Upper lobe of right lung (tissue), 1 donor: Measurements from ENCODE around the gene MTG2. TPM values are rescaled to one million over a fixed set of nuclear protein-coding genes. Genes with fewer than 3 reads are reported as not detected.
A peak's percentile ranks its signal among the peaks of the same experiment; 100 is the strongest.

ENCODE experiments used
- ATAC-seq: fragments of 200-7000 bp; cut with Tn5 transposase; one replicate; pipeline ENCODE4 v1.9.1; 2020; ENCODE audit warnings: mild to moderate bottlenecking, moderate library complexity
- DNase-seq: peaks from one replicate; pipeline ENCODE4 v3.0.0-alpha.2; 2020
- H3K27ac ChIP-seq: fragments of 200-600 bp; one replicate; pipeline ENCODE4 v1.8.0; 2022
- H3K27me3 ChIP-seq: fragments of 200-600 bp; one replicate; pipeline ENCODE4 v1.8.0; 2022; ENCODE audit warnings: mild to moderate bottlenecking
- H3K36me3 ChIP-seq: fragments of 200-600 bp; one replicate; pipeline ENCODE4 v1.8.0; 2022
- H3K4me1 ChIP-seq: fragments of 200-600 bp; one replicate; pipeline ENCODE4 v1.8.0; 2022
- H3K4me3 ChIP-seq: fragments of 200-600 bp; one replicate; pipeline ENCODE4 v1.8.0; 2022; ENCODE audit warnings: mild to moderate bottlenecking
- H3K9me3 ChIP-seq: fragments of 200-600 bp; one replicate; pipeline ENCODE4 v1.8.0; 2022
- CTCF ChIP-seq: fragments of 200-600 bp; IDR thresholded peaks from one replicate; pipeline ENCODE4 v1.8.0; 2022; ENCODE audit warnings: antibody characterized with exemption
- intact Hi-C: fragments of 100-400 bp; cut with DNase I; formaldehyde crosslinking; loops from one replicate; pipeline ENCODE4 v1.11.0; 2022
- long read RNA-seq: library from polyadenylated mRNA; unstranded; transcript quantifications from one replicate; pipeline ENCODE4 v2.0.0, GENCODE V29; 2021
- total RNA-seq: library from RNA; stranded (reverse); fragmentation: NEBNext Ultra II Directional; extraction: Animal tissue kit (Norgen Biotek cat#: 25700); gene quantifications from one replicate; pipeline ENCODE4 v1.2.1, GENCODE V29; 2021
- donor health status: DM: no; HTN: yes; CAD: no; lungs with severe emphysema.

Gene MTG2
- total RNA-seq = 26.5 TPM
- long read RNA-seq, transcript MTG2-201 (7 exons, 2,929 nt) = major isoform, 6 of 31 reads
- long read RNA-seq, partial matches to known transcripts = 11 of 31 reads
- long read RNA-seq, other reads (novel, unspliced or antisense) = 13 of 31 reads

DNA sequence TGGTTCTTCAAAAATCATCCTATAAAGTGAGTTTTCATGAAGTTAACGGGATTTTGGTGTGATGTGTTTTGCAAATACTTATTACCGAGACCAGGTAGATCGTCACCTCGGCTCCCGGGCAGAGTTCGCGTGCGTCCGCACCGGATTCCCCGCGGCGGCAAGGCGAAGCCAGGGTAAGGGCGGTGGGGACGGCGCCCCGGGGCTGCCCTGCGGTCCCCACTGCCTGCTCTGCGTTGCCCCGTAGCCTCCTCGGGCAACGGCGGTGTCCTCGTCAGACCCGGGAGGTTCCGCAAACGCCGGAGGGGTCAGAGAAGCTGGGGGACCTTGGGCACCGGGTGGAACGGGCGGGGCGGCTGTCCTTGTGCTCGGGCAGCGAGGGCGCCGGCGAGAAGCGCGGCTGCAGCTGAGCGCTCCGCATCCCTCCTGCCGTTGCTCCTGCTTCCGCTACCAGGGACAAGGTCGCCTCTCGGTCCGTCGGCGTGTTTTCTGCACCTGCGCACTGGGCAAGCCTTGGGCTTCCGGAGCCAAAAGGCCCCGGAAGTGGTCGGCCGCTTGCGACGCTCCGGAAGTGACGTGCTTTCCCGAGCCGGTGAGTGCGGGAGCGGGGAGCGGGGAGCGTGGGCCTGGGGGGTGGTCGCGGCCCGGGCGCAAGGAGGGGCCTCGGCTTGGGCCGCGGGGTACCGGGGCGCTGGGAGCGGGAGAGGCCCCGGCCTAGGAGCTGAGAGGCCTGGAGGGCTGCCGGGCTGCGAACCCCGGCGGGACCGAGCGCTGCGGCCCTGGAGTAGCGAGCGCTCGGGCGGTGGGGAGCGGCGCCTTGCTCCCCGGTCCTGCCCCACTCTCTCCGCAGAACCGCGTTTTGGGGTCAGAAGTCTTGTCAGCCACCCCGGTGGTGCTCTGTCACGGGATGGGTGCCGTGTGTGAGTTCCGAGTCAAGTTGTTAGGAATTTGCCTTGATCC, at the start of gene MTG2:
Gene MTG2 (plus strand): TSS at position 560 of the 957 bp plus-strand sequence. CDS start 10,393 bp downstream, outside the sequence.
- H3K4me1 ChIP-seq = peaks cover 23% of the 10 kb centered on the region
- TF ChIP-seq CTCF = no peak
- H3K27me3 ChIP-seq = no peaks in the 10 kb centered on the region
- H3K27ac ChIP-seq = peak within 1 kb of the TSS; percentile 97
- intact Hi-C loops = no loop called here
- peak; percentile 98 for DNase-seq
- H3K9me3 ChIP-seq = no peaks in the 10 kb centered on the region
- H3K36me3 ChIP-seq = peaks cover 4% of the 10 kb centered on the region
- H3K4me3 ChIP-seq = peak within 1 kb of the TSS; percentile 94
- ATAC-seq = peak; percentile 98

DNA sequence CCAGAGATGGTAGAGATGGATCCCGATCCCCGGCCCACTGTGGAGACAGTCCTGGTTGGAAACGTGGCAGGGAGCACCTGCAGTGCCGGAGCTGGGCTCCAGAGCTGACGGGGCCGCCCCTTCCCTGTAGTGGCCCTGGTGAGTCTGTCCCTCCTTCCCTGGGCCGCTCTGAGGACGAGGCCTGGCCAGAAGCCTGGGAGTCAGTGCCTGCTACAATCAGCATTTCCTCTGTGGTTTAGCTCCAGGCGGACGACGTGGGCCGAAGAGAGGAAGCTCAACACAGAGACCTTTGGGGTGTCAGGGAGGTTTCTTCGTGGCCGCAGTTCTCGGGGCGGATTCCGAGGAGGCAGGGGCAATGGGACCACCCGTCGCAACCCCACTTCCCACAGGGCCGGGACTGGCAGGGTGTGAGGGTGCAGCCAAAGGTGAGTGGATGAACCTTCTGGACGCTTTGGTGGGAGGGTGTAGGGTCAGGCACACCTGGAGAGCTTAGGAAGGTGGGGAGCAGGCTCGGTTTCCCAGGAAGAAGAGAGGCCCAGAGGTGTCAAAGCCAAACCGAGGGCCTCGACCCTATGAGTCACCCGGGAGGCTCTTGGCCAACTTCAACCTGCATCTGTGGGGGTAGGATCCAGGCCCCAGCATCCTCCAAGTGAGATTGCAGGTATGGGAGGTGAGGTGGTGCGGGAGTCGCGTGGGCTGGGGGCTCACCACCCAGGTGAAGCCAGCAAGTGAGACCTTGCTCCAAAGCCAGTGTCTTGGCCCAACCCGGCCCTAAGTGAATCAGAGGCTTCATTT, 49.6 kb upstream of the MTG2 start:
- intact Hi-C loops = loop anchor here (10.0 kb wide), 1 partner anchor 108 kb away; no protein-coding TSS in a partner anchor
- Histone ChIP-seq H3K36me3 (peaks cover 100% of the 10 kb centered on the region), H3K4me1 (peaks cover 21% of the 10 kb centered on the region), H3K4me3 (peak overlapping the region; percentile 8), H3K27me3 (no peaks in the 10 kb centered on the region), H3K27ac (peak overlapping the region; percentile 80), H3K9me3 (no peaks in the 10 kb centered on the region)
- no peak for TF ChIP-seq CTCF
- ATAC-seq (peak; percentile 77), DNase-seq (peak; percentile 79)

- Histone ChIP-seq H3K27ac (peak overlapping the region; percentile 51), H3K9me3 (no peaks in the 10 kb centered on the region), H3K4me1 (peaks cover 21% of the 10 kb centered on the region), H3K27me3 (no peaks in the 10 kb centered on the region), H3K4me3 (no peak overlapping the region), H3K36me3 (peaks cover 100% of the 10 kb centered on the region)
- TF ChIP-seq CTCF = no peak
- intact Hi-C loops = loop anchor here (10.0 kb wide), 1 partner anchor 109 kb away; no protein-coding TSS in a partner anchor
- DNase-seq (no peak), ATAC-seq (no peak)
Observed at GRCh38 chr20:62133864-62134263, 49.0 kb upstream of the MTG2 start.

GRCh38 chr20:62134735-62135231, 48.0 kb upstream of the MTG2 start:
- peaks cover 21% of the 10 kb centered on the region for H3K4me1 ChIP-seq
- no peaks in the 10 kb centered on the region for H3K27me3 ChIP-seq
- DNase-seq = no peak
- peaks cover 100% of the 10 kb centered on the region for H3K36me3 ChIP-seq
- no peak for TF ChIP-seq CTCF
- H3K27ac ChIP-seq = peak overlapping the region; percentile 51
- peak; percentile 29 for ATAC-seq
- no peaks in the 10 kb centered on the region for H3K9me3 ChIP-seq
- no peak overlapping the region for H3K4me3 ChIP-seq
- intact Hi-C loops = loop anchor here (10.0 kb wide), 1 partner anchor 110 kb away; no protein-coding TSS in a partner anchor

DNA sequence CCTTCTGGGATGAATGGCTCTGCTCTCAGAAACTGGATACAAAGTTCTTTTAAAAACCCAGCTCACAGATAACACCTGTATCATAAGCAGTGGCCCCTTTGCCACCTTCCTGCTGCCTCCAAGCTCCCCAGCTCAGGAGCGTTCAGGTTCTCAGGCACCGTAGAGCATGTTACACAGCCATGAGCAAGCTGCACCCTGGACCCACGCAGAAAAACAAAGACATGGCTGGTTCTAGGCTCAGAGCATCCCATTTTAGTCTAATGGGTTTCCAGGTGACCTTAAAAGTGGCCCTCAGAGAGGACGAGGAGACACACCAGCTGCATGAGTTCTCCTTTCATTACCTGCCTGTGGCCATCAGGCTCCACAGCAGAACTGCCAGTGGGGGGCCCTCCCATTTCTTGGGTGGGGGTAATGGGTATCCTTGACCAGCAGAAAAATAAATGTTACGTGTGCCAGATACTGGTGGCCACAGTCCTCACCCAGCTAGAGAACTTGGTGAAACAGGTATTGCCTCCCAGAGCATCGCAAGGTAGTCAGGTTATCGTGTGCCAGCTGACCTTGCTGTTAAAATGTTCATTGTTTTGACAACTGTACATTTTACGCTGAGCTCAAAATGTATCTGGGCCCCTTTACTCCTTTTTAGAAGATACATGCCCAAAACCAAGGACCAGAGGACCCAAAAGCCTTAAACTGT, 47.1 kb upstream of the MTG2 start:
- Histone ChIP-seq H3K4me3 (no peak overlapping the region), H3K27me3 (no peaks in the 10 kb centered on the region), H3K27ac (peak overlapping the region; percentile 45), H3K36me3 (peaks cover 100% of the 10 kb centered on the region), H3K9me3 (no peaks in the 10 kb centered on the region), H3K4me1 (peaks cover 22% of the 10 kb centered on the region)
- ATAC-seq (no peak), DNase-seq (no peak)
- TF ChIP-seq CTCF = no peak
- intact Hi-C loops = loop anchor here (10.0 kb wide), 1 partner anchor 111 kb away; no protein-coding TSS in a partner anchor
